H9 (cell line): ENCODE measurements around the gene SLC48A1. TPM values are rescaled to one million over a fixed set of nuclear protein-coding genes. Genes with fewer than 3 reads are reported as not detected.

Experiments
- DNase-seq: peaks from one replicate; pipeline ENCODE4 v3.0.0-alpha.2; 2017
- H2AFZ ChIP-seq: one replicate; pipeline ENCODE4 v1.6.1; 2013; ENCODE audit warnings: mild to moderate bottlenecking, low read length, control low read depth, moderate library complexity
- H2AK5ac ChIP-seq: 2 replicates; pipeline ENCODE4 v1.6.1; 2013; ENCODE audit warnings: low read length, control low read depth, mixed read lengths; ENCODE audit not compliant: insufficient read length
- H2BK120ac ChIP-seq: one replicate; pipeline ENCODE4 v1.6.1; 2013; ENCODE audit warnings: low read depth, mild to moderate bottlenecking, low read length, control low read depth, inconsistent platforms; ENCODE audit not compliant: poor library complexity, severe bottlenecking
- H2BK12ac ChIP-seq: 2 replicates; pipeline ENCODE4 v1.6.1; 2013; ENCODE audit warnings: low read length, control low read depth, mixed read lengths, low read depth; ENCODE audit not compliant: insufficient read length
- H2BK15ac ChIP-seq: 2 replicates; pipeline ENCODE4 v1.6.1; 2013; ENCODE audit warnings: low read depth, low read length, control low read depth
- H2BK20ac ChIP-seq: one replicate; pipeline ENCODE4 v1.6.1; 2013; ENCODE audit warnings: low read depth, mild to moderate bottlenecking, low read length, control low read depth, inconsistent platforms; ENCODE audit not compliant: poor library complexity, severe bottlenecking
- H2BK5ac ChIP-seq: 2 replicates; pipeline ENCODE4 v1.6.1; 2013; ENCODE audit warnings: low read length, control low read depth, mixed read lengths; ENCODE audit not compliant: insufficient read length
- H3K14ac ChIP-seq: 2 replicates; pipeline ENCODE4 v1.6.1; 2013; ENCODE audit warnings: low read length, control low read depth; ENCODE audit not compliant: insufficient read depth
- H3K18ac ChIP-seq: 2 replicates; pipeline ENCODE4 v1.6.1; 2013; ENCODE audit warnings: low read depth, mild to moderate bottlenecking, mixed read lengths, low read length, control low read depth; ENCODE audit not compliant: insufficient read length
- H3K23ac ChIP-seq: 2 replicates; pipeline ENCODE4 v1.6.1; 2013; ENCODE audit warnings: low read length, control low read depth, mixed read lengths, low read depth; ENCODE audit not compliant: insufficient read length
- H3K23me2 ChIP-seq: 2 replicates; pipeline ENCODE4 v1.6.1; 2013; ENCODE audit warnings: low read depth, mild to moderate bottlenecking, mixed read lengths, low read length, control low read depth; ENCODE audit not compliant: insufficient read length, poor library complexity, severe bottlenecking
- H3K27ac ChIP-seq: 2 replicates; pipeline ENCODE4 v1.5.1; 2013; ENCODE audit warnings: low read length, control low read depth, mixed read lengths, low read depth; ENCODE audit not compliant: insufficient read length
- H3K27me3 ChIP-seq: 2 replicates; pipeline ENCODE4 v1.6.1; 2013; ENCODE audit warnings: low read length, control low read depth, inconsistent platforms; ENCODE audit not compliant: insufficient read depth
- H3K4ac ChIP-seq: 2 replicates; pipeline ENCODE4 v1.6.1; 2013; ENCODE audit warnings: low read depth, mild to moderate bottlenecking, control low read depth, inconsistent platforms, low read length, moderate library complexity
- H3K4me1 ChIP-seq: 2 replicates; pipeline ENCODE4 v1.6.1; 2013; ENCODE audit warnings: low read length, control low read depth, inconsistent platforms; ENCODE audit not compliant: insufficient read depth
- H3K4me2 ChIP-seq: 2 replicates; pipeline ENCODE4 v1.6.1; 2013; ENCODE audit warnings: low read length, control low read depth, mixed read lengths; ENCODE audit not compliant: insufficient read length, insufficient read depth
- H3K56ac ChIP-seq: 2 replicates; pipeline ENCODE4 v1.6.1; 2013; ENCODE audit warnings: low read depth, mild to moderate bottlenecking, mixed read lengths, low read length, control low read depth; ENCODE audit not compliant: insufficient read length
- H3K79me1 ChIP-seq: 2 replicates; pipeline ENCODE4 v1.6.1; 2013; ENCODE audit warnings: low read depth, mild to moderate bottlenecking, moderate library complexity, low read length, control low read depth, inconsistent platforms; ENCODE audit not compliant: insufficient read depth, poor library complexity, severe bottlenecking
- H3K79me2 ChIP-seq: 2 replicates; pipeline ENCODE4 v1.6.1; 2013; ENCODE audit warnings: low read length, control low read depth, inconsistent platforms; ENCODE audit not compliant: insufficient read depth
- H3K9ac ChIP-seq: 2 replicates; pipeline ENCODE4 v1.6.1; 2013; ENCODE audit warnings: low read length, control low read depth, mixed read lengths; ENCODE audit not compliant: insufficient read length; ENCODE audit errors: extremely low read depth
- H3K9me3 ChIP-seq: one replicate; pipeline ENCODE4 v1.6.1; 2013; ENCODE audit warnings: low read depth, low read length, inconsistent platforms; ENCODE audit not compliant: control insufficient read depth
- H3T11ph ChIP-seq: one replicate; pipeline ENCODE4 v1.6.1; 2013; ENCODE audit warnings: mild to moderate bottlenecking, low read length, control low read depth, inconsistent platforms
- H4K20me1 ChIP-seq: one replicate; pipeline ENCODE4 v1.6.1; 2013; ENCODE audit not compliant: control insufficient read depth, insufficient read length, insufficient read depth
- H4K5ac ChIP-seq: 2 replicates; pipeline ENCODE4 v1.6.1; 2013; ENCODE audit warnings: low read depth, mild to moderate bottlenecking, mixed read lengths, low read length, control low read depth; ENCODE audit not compliant: insufficient read length
- H4K8ac ChIP-seq: replicated peaks from 2 replicates; pipeline ENCODE4 v1.6.1; 2013; ENCODE audit warnings: low read length, control low read depth, mixed read lengths, low read depth; ENCODE audit not compliant: insufficient read length
- H4K91ac ChIP-seq: 2 replicates; pipeline ENCODE4 v1.6.1; 2013; ENCODE audit warnings: low read depth, mild to moderate bottlenecking, moderate library complexity, mixed read lengths, low read length, control low read depth; ENCODE audit not compliant: insufficient read length
- H3K27ac Mint-ChIP-seq, 3 experiments: 2 replicates in 2 of 3; 3 replicates in 1 of 3; pipeline ENCODE4 v1.8.0; 2020 to 2021; ENCODE audit warnings: mixed read lengths in 3 of 3, mild to moderate bottlenecking in 1 of 3, moderate library complexity in 1 of 3
- H3K27me3 Mint-ChIP-seq: 2 replicates; pipeline ENCODE4 v1.8.0; 2021; ENCODE audit warnings: low read depth, mild to moderate bottlenecking, moderate library complexity, mixed read lengths
- H3K36me3 Mint-ChIP-seq, 3 experiments: 2 replicates in 2 of 3; 3 replicates in 1 of 3; pipeline ENCODE4 v1.8.0; 2020 to 2021; ENCODE audit warnings: low read depth in 3 of 3, mixed read lengths in 3 of 3; ENCODE audit not compliant: insufficient read depth in 1 of 3
- H3K4me1 Mint-ChIP-seq, 2 experiments: 2 replicates each; pipeline ENCODE4 v1.8.0; 2020; ENCODE audit warnings: mixed read lengths in 2 of 2
- H3K4me3 Mint-ChIP-seq, 2 experiments: 2 replicates in 1 of 2; 3 replicates in 1 of 2; pipeline ENCODE4 v1.8.0; 2020 to 2021; ENCODE audit warnings: mild to moderate bottlenecking in 2 of 2, mixed read lengths in 2 of 2, moderate library complexity in 1 of 2
- H3K9me3 Mint-ChIP-seq, 2 experiments: 2 replicates in 1 of 2; 3 replicates in 1 of 2; pipeline ENCODE4 v1.8.0; 2020; ENCODE audit warnings: mild to moderate bottlenecking in 2 of 2, mixed read lengths in 2 of 2, moderate library complexity in 1 of 2
- WGBS: extraction: QIAGEN DNeasy Blood & Tissue Kit; methylation state at CpG from one replicate; pipeline ENCODE4 v1.1.7; 2013; ENCODE audit warnings: missing lambda C conversion rate, low lambda C conversion rate, mixed read lengths; ENCODE audit not compliant: insufficient read length; ENCODE audit errors: extremely low coverage; 5-methylcytosine and 5-hydroxymethylcytosine counted together
- total RNA-seq: library from RNA; stranded (reverse); gene quantifications from 2 replicates; pipeline ENCODE4 v1.2.1, GENCODE V29; 2021
- TF ChIP-seq, protein P1 (sequence below): fragments of 200-600 bp; sonication (generic); conservative IDR thresholded peaks from 3 replicates; pipeline ENCODE4 v1.8.0; 2021; ENCODE audit warnings: antibody characterized with exemption, mild to moderate bottlenecking

Gene SLC48A1
- total RNA-seq, 1 experiment from 2014 or later: 10.6 TPM

DNA sequence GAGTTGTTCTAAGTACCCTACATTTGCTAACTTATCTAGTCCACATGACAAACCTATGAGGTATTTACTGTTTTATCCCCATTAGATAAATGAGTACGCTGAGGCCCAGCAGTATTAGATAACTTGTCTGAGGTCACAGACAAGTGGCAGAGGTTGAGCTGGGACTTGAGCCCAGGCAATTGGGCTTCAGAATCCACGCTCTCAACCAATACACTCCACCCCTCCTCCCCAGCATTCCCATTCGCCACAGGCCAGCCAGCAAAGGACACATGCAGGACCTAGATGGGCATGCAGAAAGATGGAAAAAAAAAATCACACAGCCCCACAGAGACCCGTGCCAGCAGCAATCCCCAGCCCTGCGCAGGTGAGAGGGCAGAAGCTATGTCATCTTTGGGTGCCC is 34.3 kb downstream of the SLC48A1 start:
- no peak for DNase-seq
- Histone ChIP-seq H2BK15ac (no peak overlapping the region), H4K5ac (no peak overlapping the region), H3K14ac (no peak overlapping the region), H3K56ac (no peak overlapping the region), H3K9ac (no peak overlapping the region), H3K27me3 (no peaks in the 10 kb centered on the region), H3K23me2 (peaks cover under 1% of the 10 kb centered on the region), H4K91ac (no peak overlapping the region), H3K4me1 (peaks cover 22% of the 10 kb centered on the region), H3K79me2 (peaks cover 22% of the 10 kb centered on the region; the same call in 1 of the 2 replicates), H3K23ac (no peak overlapping the region), H4K20me1 (no peaks in the 10 kb centered on the region), H3K79me1 (peaks cover 9% of the 10 kb centered on the region), H2BK12ac (no peak overlapping the region), H2AFZ (no peak overlapping the region), H3K27ac (no peak overlapping the region), H2BK5ac (no peak overlapping the region), H3K18ac (no peak overlapping the region), H3T11ph (no peak overlapping the region), H3K4ac (no peak overlapping the region), H3K9me3 (no peaks in the 10 kb centered on the region), H2BK20ac (no peak overlapping the region), H3K4me2 (no peak overlapping the region), H2AK5ac (no peak overlapping the region), H2BK120ac (no peak overlapping the region), H4K8ac (no peak overlapping the region)
- H3K9me3 Mint-ChIP-seq: no peaks in the 10 kb centered on the region
- H3K4me3 Mint-ChIP-seq: no peak overlapping the region
- WGBS: no CpG with 5 or more reads among the region's 5 CpGs
- H3K36me3 Mint-ChIP-seq: peaks cover 2 to 18% (median 17%) of the 10 kb centered on the region in 3 experiments; a peak in 6 of 7 replicates
- no peaks in the 10 kb centered on the region; the same call in 1 of the 2 replicates for H3K27me3 Mint-ChIP-seq
- TF ChIP-seq, protein P1, sequence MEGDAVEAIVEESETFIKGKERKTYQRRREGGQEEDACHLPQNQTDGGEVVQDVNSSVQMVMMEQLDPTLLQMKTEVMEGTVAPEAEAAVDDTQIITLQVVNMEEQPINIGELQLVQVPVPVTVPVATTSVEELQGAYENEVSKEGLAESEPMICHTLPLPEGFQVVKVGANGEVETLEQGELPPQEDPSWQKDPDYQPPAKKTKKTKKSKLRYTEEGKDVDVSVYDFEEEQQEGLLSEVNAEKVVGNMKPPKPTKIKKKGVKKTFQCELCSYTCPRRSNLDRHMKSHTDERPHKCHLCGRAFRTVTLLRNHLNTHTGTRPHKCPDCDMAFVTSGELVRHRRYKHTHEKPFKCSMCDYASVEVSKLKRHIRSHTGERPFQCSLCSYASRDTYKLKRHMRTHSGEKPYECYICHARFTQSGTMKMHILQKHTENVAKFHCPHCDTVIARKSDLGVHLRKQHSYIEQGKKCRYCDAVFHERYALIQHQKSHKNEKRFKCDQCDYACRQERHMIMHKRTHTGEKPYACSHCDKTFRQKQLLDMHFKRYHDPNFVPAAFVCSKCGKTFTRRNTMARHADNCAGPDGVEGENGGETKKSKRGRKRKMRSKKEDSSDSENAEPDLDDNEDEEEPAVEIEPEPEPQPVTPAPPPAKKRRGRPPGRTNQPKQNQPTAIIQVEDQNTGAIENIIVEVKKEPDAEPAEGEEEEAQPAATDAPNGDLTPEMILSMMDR: no peak
- peaks cover 59 to 70% of the 10 kb centered on the region in 2 experiments for H3K4me1 Mint-ChIP-seq
- peak overlapping the region in 2 of 3 experiments; percentile 10 to 34; a peak in 1 of 7 replicates for H3K27ac Mint-ChIP-seq
